ENCODE measurements around the gene ZNF343.

DNA sequence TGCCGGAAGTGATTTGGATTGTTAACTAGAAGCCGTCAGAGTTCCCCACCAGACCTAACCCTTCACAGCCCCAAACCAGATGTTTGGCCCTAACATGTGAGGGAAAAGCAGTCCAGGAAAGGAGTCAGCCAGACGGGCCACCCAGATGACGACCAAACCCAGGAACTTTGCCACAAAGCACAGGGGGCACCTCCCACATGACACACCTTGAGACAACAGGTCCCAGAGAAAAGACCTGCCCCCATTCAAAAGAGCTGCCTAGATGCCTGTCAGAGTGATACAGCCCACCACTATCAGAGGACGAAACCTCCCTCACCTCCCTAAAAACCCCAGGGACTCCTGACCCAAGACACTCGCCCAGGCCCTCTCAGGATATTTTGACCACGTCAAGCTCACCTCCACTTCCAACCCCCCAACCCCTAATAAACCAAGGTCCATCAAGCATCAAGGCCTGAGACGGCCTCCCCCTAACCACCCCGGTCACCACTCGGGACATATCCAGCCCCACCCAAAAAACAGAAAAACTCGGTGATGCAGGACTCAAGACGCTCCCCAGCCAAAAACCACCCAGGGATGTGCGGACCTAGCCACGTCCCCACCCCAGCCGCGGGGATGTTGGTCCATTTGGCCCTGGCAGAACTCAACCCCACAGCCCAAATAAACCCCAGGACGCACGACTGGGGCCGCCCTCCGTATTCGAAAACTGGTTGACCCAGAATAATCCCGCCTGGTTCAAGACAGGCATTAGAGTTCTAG is 662 bp downstream of the ZNF343 start:
- TF ChIP-seq, protein P1, sequence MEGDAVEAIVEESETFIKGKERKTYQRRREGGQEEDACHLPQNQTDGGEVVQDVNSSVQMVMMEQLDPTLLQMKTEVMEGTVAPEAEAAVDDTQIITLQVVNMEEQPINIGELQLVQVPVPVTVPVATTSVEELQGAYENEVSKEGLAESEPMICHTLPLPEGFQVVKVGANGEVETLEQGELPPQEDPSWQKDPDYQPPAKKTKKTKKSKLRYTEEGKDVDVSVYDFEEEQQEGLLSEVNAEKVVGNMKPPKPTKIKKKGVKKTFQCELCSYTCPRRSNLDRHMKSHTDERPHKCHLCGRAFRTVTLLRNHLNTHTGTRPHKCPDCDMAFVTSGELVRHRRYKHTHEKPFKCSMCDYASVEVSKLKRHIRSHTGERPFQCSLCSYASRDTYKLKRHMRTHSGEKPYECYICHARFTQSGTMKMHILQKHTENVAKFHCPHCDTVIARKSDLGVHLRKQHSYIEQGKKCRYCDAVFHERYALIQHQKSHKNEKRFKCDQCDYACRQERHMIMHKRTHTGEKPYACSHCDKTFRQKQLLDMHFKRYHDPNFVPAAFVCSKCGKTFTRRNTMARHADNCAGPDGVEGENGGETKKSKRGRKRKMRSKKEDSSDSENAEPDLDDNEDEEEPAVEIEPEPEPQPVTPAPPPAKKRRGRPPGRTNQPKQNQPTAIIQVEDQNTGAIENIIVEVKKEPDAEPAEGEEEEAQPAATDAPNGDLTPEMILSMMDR (conservative IDR thresholded peaks at IDR 0.05), result no peak
- TF ChIP-seq ZFX (IDR thresholded peaks at IDR 0.05), result no peak
